Activated CD8-positive, alpha-beta T cell treated with anti-CD3 and anti-CD28 coated beads for 36 hours (primary cell): ENCODE results near the gene KRT85. TPM values are rescaled to one million over a fixed set of nuclear protein-coding genes. Genes with fewer than 3 reads are reported as not detected.

ENCODE experiments used
- ATAC-seq: fragments of 200-7000 bp; cut with Tn5 transposase; one replicate; pipeline ENCODE4 v1.10.0; 2021; ENCODE audit warnings: mild to moderate bottlenecking, moderate library complexity
- CTCF ChIA-PET: fragments of 350-600 bp; sonication (Branson Sonifier 250); formaldehyde crosslinking; loops from one replicate; lab custom pipeline; 2021; ENCODE audit warnings: antibody characterized with exemption; lab: Charles Lee
- POLR2A ChIA-PET: fragments of 350-600 bp; sonication (Branson Sonifier 250); formaldehyde crosslinking; loops from one replicate; lab custom pipeline; 2021; ENCODE audit warnings: antibody characterized with exemption; lab: Charles Lee
- DNase-seq: peaks from one replicate; pipeline ENCODE4 v3.0.0-alpha.2; 2020
- H3K27ac Mint-ChIP-seq: one replicate; pipeline ENCODE4 v1.8.0; 2021; ENCODE audit warnings: mild to moderate bottlenecking, mixed read lengths
- H3K27me3 Mint-ChIP-seq: one replicate; pipeline ENCODE4 v1.8.0; 2021; ENCODE audit warnings: mixed read lengths
- H3K36me3 Mint-ChIP-seq: one replicate; pipeline ENCODE4 v1.8.0; 2021; ENCODE audit warnings: low read depth, mixed read lengths
- H3K4me1 Mint-ChIP-seq: one replicate; pipeline ENCODE4 v1.8.0; 2021; ENCODE audit warnings: low read depth, mixed read lengths
- H3K4me3 Mint-ChIP-seq: one replicate; pipeline ENCODE4 v1.8.0; 2021; ENCODE audit warnings: mild to moderate bottlenecking, moderate library complexity, mixed read lengths
- H3K9me3 Mint-ChIP-seq: one replicate; pipeline ENCODE4 v1.8.0; 2021; ENCODE audit warnings: mixed read lengths
- intact Hi-C: fragments of 100-400 bp; cut with micrococcal nuclease; formaldehyde crosslinking; loops from one replicate; pipeline ENCODE4 v1.10.0; 2022
- total RNA-seq, 2 experiments: library from RNA; stranded (reverse); gene quantifications; one replicate each; pipeline ENCODE4 v1.2.3, GENCODE V29; 2021
- TF ChIP-seq, protein P1 (sequence below): fragments of 200-600 bp; IDR thresholded peaks from one replicate; pipeline ENCODE4 v1.8.0; 2022; ENCODE audit warnings: antibody characterized with exemption, mild to moderate bottlenecking

The KRT85 gene
- total RNA-seq, 2 experiments from 2014 or later = not detected

DNA sequence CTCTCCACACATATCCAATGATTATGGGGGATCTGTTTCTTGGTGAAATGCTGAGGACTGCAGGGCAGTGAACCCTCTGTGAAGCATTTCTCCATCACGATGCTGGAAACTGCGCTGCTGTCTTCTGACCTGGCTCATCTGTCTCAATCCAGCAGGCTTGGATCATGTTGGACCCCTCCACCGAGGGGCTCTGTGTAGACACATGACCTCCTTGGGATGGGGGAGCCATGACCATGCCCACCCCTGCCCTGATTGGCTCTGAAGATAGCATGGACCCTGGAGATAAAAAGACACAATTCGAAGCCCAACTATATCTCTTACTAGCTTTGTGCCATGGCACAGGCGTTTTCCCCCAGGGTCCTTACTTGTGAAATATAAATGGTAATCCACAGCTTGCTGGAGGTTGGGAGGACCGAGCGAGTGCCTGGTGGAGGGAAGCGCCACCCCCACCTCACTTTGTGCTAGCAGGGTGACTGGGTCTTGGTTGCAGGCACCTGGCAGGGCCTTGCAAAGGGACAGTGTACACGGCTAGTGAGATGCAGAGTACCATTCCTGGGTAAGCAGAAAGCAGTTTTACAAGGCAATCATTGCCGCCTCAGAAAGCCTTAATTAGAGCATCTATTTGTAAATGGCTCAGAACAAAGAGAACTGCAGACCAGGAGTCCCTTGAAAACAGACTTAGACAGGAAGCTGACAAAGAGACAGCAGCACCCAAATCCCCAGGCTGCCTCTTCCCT is 43.7 kb downstream of the KRT85 start:
- no peak for ATAC-seq
- POLR2A ChIA-PET = no interaction called here
- Mint-ChIP-seq H3K4me1 (peaks cover 12% of the 10 kb centered on the region), H3K27me3 (peaks cover 11% of the 10 kb centered on the region), H3K9me3 (no peaks in the 10 kb centered on the region), H3K27ac (no peak overlapping the region), H3K36me3 (no peaks in the 10 kb centered on the region), H3K4me3 (no peak overlapping the region)
- intact Hi-C loops = no loop called here
- CTCF ChIA-PET = no interaction called here
- TF ChIP-seq, protein P1, sequence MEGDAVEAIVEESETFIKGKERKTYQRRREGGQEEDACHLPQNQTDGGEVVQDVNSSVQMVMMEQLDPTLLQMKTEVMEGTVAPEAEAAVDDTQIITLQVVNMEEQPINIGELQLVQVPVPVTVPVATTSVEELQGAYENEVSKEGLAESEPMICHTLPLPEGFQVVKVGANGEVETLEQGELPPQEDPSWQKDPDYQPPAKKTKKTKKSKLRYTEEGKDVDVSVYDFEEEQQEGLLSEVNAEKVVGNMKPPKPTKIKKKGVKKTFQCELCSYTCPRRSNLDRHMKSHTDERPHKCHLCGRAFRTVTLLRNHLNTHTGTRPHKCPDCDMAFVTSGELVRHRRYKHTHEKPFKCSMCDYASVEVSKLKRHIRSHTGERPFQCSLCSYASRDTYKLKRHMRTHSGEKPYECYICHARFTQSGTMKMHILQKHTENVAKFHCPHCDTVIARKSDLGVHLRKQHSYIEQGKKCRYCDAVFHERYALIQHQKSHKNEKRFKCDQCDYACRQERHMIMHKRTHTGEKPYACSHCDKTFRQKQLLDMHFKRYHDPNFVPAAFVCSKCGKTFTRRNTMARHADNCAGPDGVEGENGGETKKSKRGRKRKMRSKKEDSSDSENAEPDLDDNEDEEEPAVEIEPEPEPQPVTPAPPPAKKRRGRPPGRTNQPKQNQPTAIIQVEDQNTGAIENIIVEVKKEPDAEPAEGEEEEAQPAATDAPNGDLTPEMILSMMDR = no peak
- DNase-seq = no peak

DNA sequence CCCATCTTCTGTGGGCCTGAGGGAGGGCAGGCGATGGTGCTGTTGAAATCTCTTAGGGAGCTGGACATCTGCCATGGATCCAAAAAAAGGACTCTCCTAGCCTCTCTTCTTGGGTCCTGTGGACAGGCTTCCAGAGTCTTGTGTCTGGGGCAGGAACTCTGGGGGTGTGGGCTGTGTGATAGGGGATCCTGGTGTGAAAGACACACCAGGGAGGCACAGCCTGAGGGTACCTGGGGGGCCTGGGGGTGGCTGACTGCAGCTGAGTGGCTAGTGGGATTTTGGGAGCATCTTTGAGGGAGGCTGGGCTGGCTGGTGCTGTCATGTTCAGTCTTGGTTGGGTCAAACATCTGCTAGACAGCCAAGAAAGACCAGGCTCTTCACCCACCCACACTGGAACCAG is 44.3 kb downstream of the KRT85 start:
- peaks cover 11% of the 10 kb centered on the region for H3K27me3 Mint-ChIP-seq
- H3K4me1 Mint-ChIP-seq = peaks cover 12% of the 10 kb centered on the region
- no peaks in the 10 kb centered on the region for H3K9me3 Mint-ChIP-seq
- ATAC-seq (no peak), DNase-seq (no peak)
- ChIA-PET CTCF (no interaction called here), POLR2A (no interaction called here)
- H3K4me3 Mint-ChIP-seq = no peak overlapping the region
- intact Hi-C loops = no loop called here
- H3K36me3 Mint-ChIP-seq = no peaks in the 10 kb centered on the region
- no peak overlapping the region for H3K27ac Mint-ChIP-seq
- TF ChIP-seq, protein P1 = no peak

DNA sequence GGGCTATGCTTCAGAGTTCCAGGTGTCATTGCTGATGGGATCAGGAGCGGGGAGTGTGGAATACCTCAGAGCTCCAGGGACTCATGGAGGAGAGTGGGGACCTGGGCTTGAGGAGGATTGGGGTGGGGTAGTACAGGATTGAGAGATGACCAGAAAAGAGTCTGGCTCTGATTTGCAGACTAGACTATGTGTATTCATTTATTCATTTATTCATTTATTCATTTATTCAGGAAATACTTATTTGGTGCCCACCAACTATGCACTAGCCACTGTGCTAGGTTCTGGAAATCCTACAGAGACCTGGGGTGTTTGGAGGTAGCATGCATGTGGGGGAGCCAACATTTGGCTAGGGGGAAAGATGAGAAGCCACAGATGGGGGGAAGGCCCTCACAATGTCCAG is 45.2 kb downstream of the KRT85 start:
- no peak overlapping the region for H3K4me3 Mint-ChIP-seq
- intact Hi-C loops = no loop called here
- ATAC-seq (no peak), DNase-seq (no peak)
- H3K27me3 Mint-ChIP-seq = peaks cover 11% of the 10 kb centered on the region
- ChIA-PET POLR2A (no interaction called here), CTCF (interaction anchor here (1.1 kb wide), 1 partner anchor 39 kb away, joined by 3 read pairs; no protein-coding TSS in a partner anchor)
- no peak overlapping the region for H3K27ac Mint-ChIP-seq
- H3K36me3 Mint-ChIP-seq = no peaks in the 10 kb centered on the region
- H3K4me1 Mint-ChIP-seq = peaks cover 4% of the 10 kb centered on the region
- TF ChIP-seq, protein P1 = no peak
- H3K9me3 Mint-ChIP-seq = no peaks in the 10 kb centered on the region

DNA sequence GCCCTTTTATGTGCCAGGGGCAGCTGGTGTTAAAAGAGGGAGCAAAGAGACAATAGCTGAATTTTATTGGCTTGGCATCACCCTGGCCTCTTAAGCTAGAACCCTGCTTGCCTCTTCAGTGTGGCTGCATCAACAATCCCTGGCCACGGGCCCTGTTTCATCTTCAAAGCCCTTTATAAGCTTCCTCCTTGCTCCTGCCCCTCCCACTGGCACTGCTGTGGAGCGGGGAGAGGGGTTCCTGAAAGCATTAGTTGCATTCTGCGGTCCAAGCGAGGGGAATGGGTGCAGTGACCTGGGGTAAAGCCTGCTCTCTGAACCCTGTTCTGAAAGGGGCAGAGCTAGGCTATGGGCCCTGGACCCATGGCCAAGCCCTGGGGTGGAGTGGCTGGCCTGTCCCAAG is 45.9 kb downstream of the KRT85 start:
- ATAC-seq = no peak
- intact Hi-C loops = no loop called here
- no peaks in the 10 kb centered on the region for H3K4me1 Mint-ChIP-seq
- no peaks in the 10 kb centered on the region for H3K36me3 Mint-ChIP-seq
- H3K4me3 Mint-ChIP-seq = no peak overlapping the region
- DNase-seq = no peak
- TF ChIP-seq, protein P1 = no peak
- H3K9me3 Mint-ChIP-seq = no peaks in the 10 kb centered on the region
- ChIA-PET CTCF (interaction anchor here (1.1 kb wide), 1 partner anchor 40 kb away, joined by 3 read pairs; no protein-coding TSS in a partner anchor), POLR2A (no interaction called here)
- H3K27me3 Mint-ChIP-seq = peaks cover 11% of the 10 kb centered on the region
- no peak overlapping the region for H3K27ac Mint-ChIP-seq

DNA sequence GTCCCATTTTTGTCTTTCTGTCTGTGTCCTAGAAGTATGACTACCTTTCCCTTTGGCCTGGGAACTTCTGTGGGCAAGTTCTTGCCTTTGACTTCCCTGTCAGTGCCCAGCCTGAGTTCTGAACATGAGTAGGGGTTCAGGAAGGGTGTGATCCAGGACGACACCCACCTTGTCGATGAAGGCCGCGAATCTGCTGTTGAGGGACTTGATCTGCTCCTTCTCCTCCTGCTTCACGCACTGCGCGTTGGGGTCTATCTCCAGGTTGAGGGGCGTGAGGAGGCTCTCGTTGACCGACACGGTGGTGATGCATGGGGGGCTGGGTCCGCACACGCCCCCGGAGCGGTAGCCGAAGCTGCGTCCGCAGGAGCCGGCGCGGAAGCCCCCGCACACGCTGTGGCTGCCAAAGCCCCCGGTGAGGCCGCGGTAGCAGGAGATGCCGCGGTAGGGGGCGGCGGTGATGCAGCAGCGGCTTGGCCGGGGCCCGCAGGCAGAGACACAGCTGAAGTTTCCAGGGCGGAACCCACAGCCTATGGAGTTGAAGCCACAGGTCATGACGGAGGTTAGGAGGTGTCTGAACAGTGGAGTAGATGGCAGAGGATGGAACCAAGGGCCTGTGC is 46.4 kb downstream of the KRT85 start, which contains the start of gene KRT83:
TSS of gene KRT83 (minus strand) at position 615 of the 617 bp plus-strand sequence. CDS start at position 552, 63 bp downstream.
- H3K9me3 Mint-ChIP-seq = no peaks in the 10 kb centered on the region
- no peaks in the 10 kb centered on the region for H3K36me3 Mint-ChIP-seq
- H3K27ac Mint-ChIP-seq = no peak within 1 kb of the TSS
- H3K4me1 Mint-ChIP-seq = no peaks in the 10 kb centered on the region
- peaks cover 10% of the 10 kb centered on the region for H3K27me3 Mint-ChIP-seq
- TF ChIP-seq, protein P1 = no peak
- intact Hi-C loops = no loop called here
- H3K4me3 Mint-ChIP-seq = no peak within 1 kb of the TSS
- DNase-seq (no peak), ATAC-seq (no peak)
- POLR2A ChIA-PET = no interaction called here
- CTCF ChIA-PET = interaction anchor here (1.1 kb wide), 1 partner anchor 40 kb away, joined by 3 read pairs; no protein-coding TSS in a partner anchor
